ENCODE data around the gene ELANE.

The ELANE gene

GRCh38 chr19:821231-821824 lies 30.8 kb upstream of the ELANE start:
- no peak for DNase-seq (ENCODE audit: low spot score)
- H3K27me3 ChIP-seq (ENCODE audit: insufficient read depth, poor library complexity, severe bottlenecking), result peaks cover 9% of the 10 kb centered on the region
- no peaks in the 10 kb centered on the region for H3K4me1 ChIP-seq (ENCODE audit: insufficient read depth, poor library complexity, severe bottlenecking)
- no peaks in the 10 kb centered on the region for H3K36me3 ChIP-seq (ENCODE audit: low read depth)
- no peak overlapping the region for H3K27ac ChIP-seq (ENCODE audit: poor library complexity, severe bottlenecking)
- no peak for ATAC-seq (ENCODE audit: low read depth)
- no peaks in the 10 kb centered on the region for H3K9me3 ChIP-seq (ENCODE audit: severe bottlenecking)
- TF ChIP-seq CTCF (IDR thresholded peaks at IDR 0.05; ENCODE audit: poor library complexity, severe bottlenecking), result no peak
- no peak overlapping the region for H3K4me3 ChIP-seq (ENCODE audit: severe bottlenecking)

GRCh38 chr19:821825-822503 lies 30.1 kb upstream of the ELANE start, which contains the start of gene PLPPR3:
Gene PLPPR3, minus strand, starts transcription at chr19:821955. Its CDS starts 396 bp downstream, at chr19:821559.
- ATAC-seq (ENCODE audit: low read depth), result no peak
- H3K36me3 ChIP-seq (ENCODE audit: low read depth), result no peaks in the 10 kb centered on the region
- H3K27ac ChIP-seq (ENCODE audit: poor library complexity, severe bottlenecking), result no peak within 1 kb of the TSS
- no peak within 1 kb of the TSS for H3K4me3 ChIP-seq (ENCODE audit: severe bottlenecking)
- H3K27me3 ChIP-seq (ENCODE audit: insufficient read depth, poor library complexity, severe bottlenecking), result peaks cover 9% of the 10 kb centered on the region
- TF ChIP-seq CTCF (IDR thresholded peaks at IDR 0.05; ENCODE audit: poor library complexity, severe bottlenecking), result no peak
- H3K9me3 ChIP-seq (ENCODE audit: severe bottlenecking), result no peaks in the 10 kb centered on the region
- no peaks in the 10 kb centered on the region for H3K4me1 ChIP-seq (ENCODE audit: insufficient read depth, poor library complexity, severe bottlenecking)
- no peak for DNase-seq (ENCODE audit: low spot score)

GRCh38 chr19:823565-824121 lies 28.5 kb upstream of the ELANE start:
- 0 out of 3 replicates have a peak, but pooled peaks have one; percentile 21 for ATAC-seq (ENCODE audit: low read depth)
- DNase-seq (ENCODE audit: low spot score), result no peak
- no peak overlapping the region for H3K27ac ChIP-seq (ENCODE audit: poor library complexity, severe bottlenecking)

GRCh38 chr19:824885-825284 lies 27.2 kb upstream of the ELANE start:
- Histone ChIP-seq H3K27me3 (ENCODE audit: insufficient read depth, poor library complexity, severe bottlenecking) (peaks cover 9% of the 10 kb centered on the region), H3K4me3 (ENCODE audit: severe bottlenecking) (no peak overlapping the region), H3K9me3 (ENCODE audit: severe bottlenecking) (no peaks in the 10 kb centered on the region), H3K36me3 (ENCODE audit: low read depth) (no peaks in the 10 kb centered on the region), H3K4me1 (ENCODE audit: insufficient read depth, poor library complexity, severe bottlenecking) (no peaks in the 10 kb centered on the region), H3K27ac (ENCODE audit: poor library complexity, severe bottlenecking) (no peak overlapping the region)
- DNase-seq (ENCODE audit: low spot score) (no peak), ATAC-seq (ENCODE audit: low read depth) (no peak; the same call in 2 of the 3 replicates)
- no peak for TF ChIP-seq CTCF (IDR thresholded peaks at IDR 0.05; ENCODE audit: poor library complexity, severe bottlenecking)

More at GRCh38 chr19:823565-824121, 28.5 kb upstream of the ELANE start:
- Histone ChIP-seq H3K9me3 (ENCODE audit: severe bottlenecking) (no peaks in the 10 kb centered on the region), H3K36me3 (ENCODE audit: low read depth) (no peaks in the 10 kb centered on the region), H3K4me3 (ENCODE audit: severe bottlenecking) (no peak overlapping the region), H3K27me3 (ENCODE audit: insufficient read depth, poor library complexity, severe bottlenecking) (peaks cover 9% of the 10 kb centered on the region), H3K4me1 (ENCODE audit: insufficient read depth, poor library complexity, severe bottlenecking) (no peaks in the 10 kb centered on the region)
- no peak for TF ChIP-seq CTCF (IDR thresholded peaks at IDR 0.05; ENCODE audit: poor library complexity, severe bottlenecking)
